ENCODE data around the gene HIPK2.

GRCh38 chr7:139783647-139784385, 6.0 kb upstream of the HIPK2 start:
- TF ChIP-seq POLR2AphosphoS5 (IDR thresholded peaks at IDR 0.05; ENCODE audit: borderline replicate concordance, low read depth, low read length) (no peak), EZH2 (IDR thresholded peaks at IDR 0.05) (no peak)
